ENCODE results near the gene KLHL29. TPM values are rescaled to one million over a fixed set of nuclear protein-coding genes. Genes with fewer than 3 reads are reported as not detected.

Gene KLHL29
- total and polyA plus RNA-seq, 2 experiments from 2014 or later = 5.6 to 11.0 TPM

DNA sequence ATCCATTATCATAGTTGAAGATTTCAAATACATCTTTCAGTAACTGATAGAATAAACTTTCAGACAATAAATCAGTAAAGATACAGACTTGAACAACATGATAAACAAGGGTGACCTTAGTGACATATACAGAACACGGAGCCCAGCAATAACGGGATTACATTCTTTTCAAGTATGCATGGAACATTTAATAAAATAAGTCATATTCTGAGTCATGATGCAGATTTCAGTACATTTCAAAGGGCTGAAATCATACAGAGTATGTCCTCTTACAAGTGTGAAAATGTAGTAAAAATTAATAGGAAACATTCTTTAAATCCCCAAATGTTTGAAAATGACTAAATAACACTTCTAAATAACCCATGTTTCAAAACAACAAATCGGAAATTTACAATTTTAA, 17.2 kb upstream of the KLHL29 start:
- Histone ChIP-seq H3K4me3 (no peak overlapping the region), H3K36me3 (no peaks in the 10 kb centered on the region), H3K27me3 (no peaks in the 10 kb centered on the region), H3K9me3 (ENCODE audit: low read depth) (no peaks in the 10 kb centered on the region), H3K4me1 (ENCODE audit: low read depth) (no peaks in the 10 kb centered on the region), H3K27ac (no peak overlapping the region)
- TF ChIP-seq CTCF (IDR thresholded peaks at IDR 0.05; ENCODE audit: low read depth, low read length) = no peak
- peak in 1 of 2 donors; percentile 27 for DNase-seq (ENCODE audit: low read depth in 1 of 2, low spot score in 1 of 2)

GRCh38 chr2:23373666-23374065, 11.3 kb upstream of the KLHL29 start:
- Histone ChIP-seq H3K4me3 (no peak overlapping the region), H3K27ac (no peak overlapping the region), H3K36me3 (no peaks in the 10 kb centered on the region), H3K9me3 (ENCODE audit: low read depth) (no peaks in the 10 kb centered on the region), H3K4me1 (ENCODE audit: low read depth) (no peaks in the 10 kb centered on the region), H3K27me3 (no peaks in the 10 kb centered on the region)
- DNase-seq (ENCODE audit: low read depth in 1 of 2, low spot score in 1 of 2) = no peak
- TF ChIP-seq CTCF (IDR thresholded peaks at IDR 0.05; ENCODE audit: low read depth, low read length) = no peak

DNA sequence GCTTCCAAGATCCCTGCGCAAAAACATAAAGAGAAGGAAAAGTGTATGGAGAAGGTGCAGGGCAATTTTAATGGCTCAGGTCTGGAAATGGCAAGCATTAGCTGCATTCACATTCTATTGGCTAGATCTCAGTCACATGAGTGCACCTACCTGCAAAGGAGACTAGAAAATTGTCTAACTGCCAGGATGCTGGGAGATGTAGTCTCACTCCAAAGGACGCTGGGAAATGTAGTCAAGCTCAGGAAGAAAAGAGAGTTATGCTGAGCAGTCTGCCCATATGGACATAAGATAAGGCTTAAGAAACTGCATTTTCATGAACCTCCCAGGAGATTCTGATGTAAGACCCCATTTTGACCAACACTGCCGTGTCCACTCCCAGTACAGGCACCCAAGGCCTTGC, 9.5 kb upstream of the KLHL29 start:
- DNase-seq (ENCODE audit: low read depth in 1 of 2, low spot score in 1 of 2) = peak in 1 of 2 donors; percentile 51
- Histone ChIP-seq H3K27me3 (no peaks in the 10 kb centered on the region), H3K9me3 (ENCODE audit: low read depth) (no peaks in the 10 kb centered on the region), H3K4me1 (ENCODE audit: low read depth) (no peaks in the 10 kb centered on the region), H3K4me3 (no peak overlapping the region), H3K27ac (no peak overlapping the region), H3K36me3 (no peaks in the 10 kb centered on the region)
- no peak for TF ChIP-seq CTCF (IDR thresholded peaks at IDR 0.05; ENCODE audit: low read depth, low read length)

DNA sequence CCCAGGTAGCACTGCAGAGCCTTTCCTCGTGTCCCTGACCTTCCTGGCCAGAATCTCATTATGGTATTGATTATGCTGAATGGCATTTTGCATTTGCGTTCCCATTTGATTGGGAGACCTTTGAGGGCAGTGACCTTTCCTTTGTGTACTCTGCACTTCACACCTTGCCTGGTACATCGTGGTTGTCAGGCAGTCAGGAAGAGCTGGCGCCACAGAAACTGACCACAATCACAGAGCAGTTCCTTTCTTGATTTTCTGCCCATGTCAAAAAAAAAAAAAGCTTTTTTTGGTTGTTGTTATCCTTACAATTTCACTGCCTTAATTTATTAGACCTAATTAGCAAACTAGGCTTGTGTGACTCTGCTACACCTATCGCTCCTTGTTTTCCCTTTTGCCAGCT, 8.9 kb upstream of the KLHL29 start:
- H3K4me3 ChIP-seq = no peak overlapping the region
- H3K36me3 ChIP-seq = no peaks in the 10 kb centered on the region
- peaks cover 4% of the 10 kb centered on the region for H3K27me3 ChIP-seq
- no peak for TF ChIP-seq CTCF (IDR thresholded peaks at IDR 0.05; ENCODE audit: low read depth, low read length)
- no peak for DNase-seq (ENCODE audit: low read depth in 1 of 2, low spot score in 1 of 2)
- H3K27ac ChIP-seq = no peak overlapping the region
- no peaks in the 10 kb centered on the region for H3K9me3 ChIP-seq (ENCODE audit: low read depth)
- no peaks in the 10 kb centered on the region for H3K4me1 ChIP-seq (ENCODE audit: low read depth)

DNA sequence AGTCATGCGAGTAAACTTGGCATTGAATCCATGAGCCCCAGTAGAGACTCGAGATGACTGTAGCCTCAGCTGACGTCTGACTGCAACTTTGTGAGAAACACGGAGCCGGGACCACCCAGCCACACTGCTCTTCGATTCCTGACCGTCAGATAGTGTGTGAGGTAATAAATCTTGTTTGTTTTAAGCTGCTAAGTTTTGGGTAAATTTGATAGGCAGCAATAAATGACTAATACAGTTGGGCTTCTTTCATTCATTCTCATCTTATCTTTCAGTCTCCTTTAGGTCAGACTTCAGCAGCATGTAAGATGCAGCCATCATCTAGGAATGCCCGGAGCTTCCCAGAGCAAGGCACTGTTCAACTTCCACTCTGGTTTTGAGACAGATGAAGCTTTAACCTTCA, 8.0 kb upstream of the KLHL29 start:
- no peaks in the 10 kb centered on the region for H3K9me3 ChIP-seq (ENCODE audit: low read depth)
- no peak for TF ChIP-seq CTCF (IDR thresholded peaks at IDR 0.05; ENCODE audit: low read depth, low read length)
- no peak overlapping the region for H3K4me3 ChIP-seq
- H3K27ac ChIP-seq = no peak overlapping the region
- no peaks in the 10 kb centered on the region for H3K36me3 ChIP-seq
- H3K27me3 ChIP-seq = peaks cover 11% of the 10 kb centered on the region
- no peaks in the 10 kb centered on the region for H3K4me1 ChIP-seq (ENCODE audit: low read depth)
- peak in 1 of 2 donors; percentile 65 for DNase-seq (ENCODE audit: low read depth in 1 of 2, low spot score in 1 of 2)

DNA sequence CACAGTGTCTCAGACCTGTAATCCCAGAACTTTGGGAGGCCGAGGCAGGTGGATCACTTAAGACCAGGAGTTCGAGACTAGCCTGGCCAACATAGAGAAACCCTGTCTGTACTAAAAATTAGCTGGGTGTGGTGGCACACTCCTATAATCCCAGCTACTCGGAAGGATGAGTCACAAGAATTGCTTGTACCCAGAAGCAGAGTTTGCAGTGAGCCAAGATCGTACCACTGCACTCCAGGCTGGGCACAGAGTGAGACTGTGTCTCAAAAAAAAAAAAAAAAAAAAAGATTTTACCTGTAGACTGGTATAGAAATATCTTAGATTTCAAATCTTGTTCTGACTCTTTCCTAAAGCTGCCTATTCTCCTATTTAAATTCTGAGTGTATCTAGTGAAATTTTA, 7.2 kb upstream of the KLHL29 start:
- H3K4me3 ChIP-seq = no peak overlapping the region
- no peaks in the 10 kb centered on the region for H3K4me1 ChIP-seq (ENCODE audit: low read depth)
- TF ChIP-seq CTCF (IDR thresholded peaks at IDR 0.05; ENCODE audit: low read depth, low read length) = no peak
- H3K27me3 ChIP-seq = peaks cover 19% of the 10 kb centered on the region
- H3K36me3 ChIP-seq = no peaks in the 10 kb centered on the region
- H3K27ac ChIP-seq = no peak overlapping the region
- DNase-seq (ENCODE audit: low read depth in 1 of 2, low spot score in 1 of 2) = no peak
- H3K9me3 ChIP-seq (ENCODE audit: low read depth) = no peaks in the 10 kb centered on the region
